Ishikawa (cell line): Measurements from ENCODE around the gene DNAH3.

ENCODE experiments used
- CEBPB ChIP-seq: IDR thresholded peaks from 2 replicates; pipeline ENCODE4 v1.6.1; 2012
- CREB1 ChIP-seq: IDR thresholded peaks from 2 replicates; pipeline ENCODE4 v1.6.1; 2012; ENCODE audit warnings: low read depth
- EGR1 ChIP-seq: IDR thresholded peaks from 2 replicates; pipeline ENCODE4 v1.6.1; 2012
- EP300 ChIP-seq: IDR thresholded peaks from 2 replicates; pipeline ENCODE4 v1.6.1; 2012; ENCODE audit warnings: borderline replicate concordance
- FOXM1 ChIP-seq: IDR thresholded peaks from 2 replicates; pipeline ENCODE4 v1.6.1; 2012; ENCODE audit warnings: low read depth, borderline replicate concordance
- NFIC ChIP-seq: IDR thresholded peaks from 2 replicates; pipeline ENCODE4 v1.6.1; 2012
- RAD21 ChIP-seq: IDR thresholded peaks from 2 replicates; pipeline ENCODE4 v1.6.1; 2012; ENCODE audit warnings: low read depth
- TAF1 ChIP-seq: IDR thresholded peaks from 2 replicates; pipeline ENCODE4 v1.6.1; 2012; ENCODE audit warnings: low read depth, mild to moderate bottlenecking
- TCF12 ChIP-seq: IDR thresholded peaks from 2 replicates; pipeline ENCODE4 v1.6.1; 2012; ENCODE audit warnings: low read depth
- TEAD4 ChIP-seq: IDR thresholded peaks from 2 replicates; pipeline ENCODE4 v1.6.1; 2012
- YY1 ChIP-seq: IDR thresholded peaks from 2 replicates; pipeline ENCODE4 v1.6.1; 2012; ENCODE audit warnings: low read depth
- ZBTB7A ChIP-seq: IDR thresholded peaks from 2 replicates; pipeline ENCODE4 v1.6.1; 2012; ENCODE audit warnings: low read depth
- TF ChIP-seq, protein P1 (sequence below): IDR thresholded peaks from 2 replicates; pipeline ENCODE4 v1.6.1; 2012
- TF ChIP-seq, protein P2 (sequence below): IDR thresholded peaks from 2 replicates; pipeline ENCODE4 v1.6.1; 2012
- TF ChIP-seq, protein P3 (sequence below): IDR thresholded peaks from 2 replicates; pipeline ENCODE4 v1.6.1; 2012; ENCODE audit warnings: low read depth, mild to moderate bottlenecking

DNAH3 gene

DNA sequence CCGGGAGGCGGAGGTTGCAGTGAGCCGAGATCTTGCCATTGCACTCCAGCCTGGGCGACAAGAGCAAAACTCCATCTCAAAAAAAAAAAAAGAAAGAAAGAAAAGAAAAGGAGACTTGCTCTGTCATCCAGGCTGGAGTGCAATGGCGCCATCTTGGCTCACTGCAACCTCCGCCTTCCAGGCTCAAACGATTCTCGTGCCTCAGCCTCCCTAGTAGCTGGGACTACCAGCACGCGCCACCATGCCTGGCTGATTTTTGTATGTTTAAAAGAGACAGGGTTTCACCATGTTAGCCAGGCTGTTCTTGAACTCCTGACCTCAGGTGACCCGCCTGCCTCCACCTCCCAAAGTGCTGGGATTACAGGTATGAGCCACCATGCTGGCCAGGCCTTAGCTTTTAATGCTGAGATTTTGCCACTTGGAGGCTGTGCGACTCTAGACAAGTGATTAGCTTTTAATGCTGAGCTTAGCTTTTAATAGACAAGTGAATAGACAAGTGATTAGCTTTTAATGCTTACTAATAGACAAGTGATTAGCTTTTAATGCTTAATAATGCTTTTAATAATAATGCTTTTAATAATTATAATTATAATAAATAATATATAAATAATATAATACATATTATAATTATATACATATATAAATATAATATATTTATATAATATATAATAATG, 17.4 kb upstream of the DNAH3 start:
- TF ChIP-seq RAD21 = no peak
- TF ChIP-seq NFIC = no peak
- TF ChIP-seq YY1 = no peak
- TF ChIP-seq ZBTB7A = no peak
- TF ChIP-seq CEBPB = no peak
- TF ChIP-seq EP300 = no peak
- TF ChIP-seq, protein P1, sequence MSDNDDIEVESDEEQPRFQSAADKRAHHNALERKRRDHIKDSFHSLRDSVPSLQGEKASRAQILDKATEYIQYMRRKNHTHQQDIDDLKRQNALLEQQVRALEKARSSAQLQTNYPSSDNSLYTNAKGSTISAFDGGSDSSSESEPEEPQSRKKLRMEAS = no peak
- no peak for TF ChIP-seq CREB1
- TF ChIP-seq TEAD4 = no peak
- no peak for TF ChIP-seq FOXM1
- TF ChIP-seq TCF12 = no peak
- TF ChIP-seq, protein P2, sequence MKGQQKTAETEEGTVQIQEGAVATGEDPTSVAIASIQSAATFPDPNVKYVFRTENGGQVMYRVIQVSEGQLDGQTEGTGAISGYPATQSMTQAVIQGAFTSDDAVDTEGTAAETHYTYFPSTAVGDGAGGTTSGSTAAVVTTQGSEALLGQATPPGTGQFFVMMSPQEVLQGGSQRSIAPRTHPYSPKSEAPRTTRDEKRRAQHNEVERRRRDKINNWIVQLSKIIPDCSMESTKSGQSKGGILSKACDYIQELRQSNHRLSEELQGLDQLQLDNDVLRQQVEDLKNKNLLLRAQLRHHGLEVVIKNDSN = no peak
- no peak for TF ChIP-seq TAF1
- no peak for TF ChIP-seq EGR1
- TF ChIP-seq, protein P3, sequence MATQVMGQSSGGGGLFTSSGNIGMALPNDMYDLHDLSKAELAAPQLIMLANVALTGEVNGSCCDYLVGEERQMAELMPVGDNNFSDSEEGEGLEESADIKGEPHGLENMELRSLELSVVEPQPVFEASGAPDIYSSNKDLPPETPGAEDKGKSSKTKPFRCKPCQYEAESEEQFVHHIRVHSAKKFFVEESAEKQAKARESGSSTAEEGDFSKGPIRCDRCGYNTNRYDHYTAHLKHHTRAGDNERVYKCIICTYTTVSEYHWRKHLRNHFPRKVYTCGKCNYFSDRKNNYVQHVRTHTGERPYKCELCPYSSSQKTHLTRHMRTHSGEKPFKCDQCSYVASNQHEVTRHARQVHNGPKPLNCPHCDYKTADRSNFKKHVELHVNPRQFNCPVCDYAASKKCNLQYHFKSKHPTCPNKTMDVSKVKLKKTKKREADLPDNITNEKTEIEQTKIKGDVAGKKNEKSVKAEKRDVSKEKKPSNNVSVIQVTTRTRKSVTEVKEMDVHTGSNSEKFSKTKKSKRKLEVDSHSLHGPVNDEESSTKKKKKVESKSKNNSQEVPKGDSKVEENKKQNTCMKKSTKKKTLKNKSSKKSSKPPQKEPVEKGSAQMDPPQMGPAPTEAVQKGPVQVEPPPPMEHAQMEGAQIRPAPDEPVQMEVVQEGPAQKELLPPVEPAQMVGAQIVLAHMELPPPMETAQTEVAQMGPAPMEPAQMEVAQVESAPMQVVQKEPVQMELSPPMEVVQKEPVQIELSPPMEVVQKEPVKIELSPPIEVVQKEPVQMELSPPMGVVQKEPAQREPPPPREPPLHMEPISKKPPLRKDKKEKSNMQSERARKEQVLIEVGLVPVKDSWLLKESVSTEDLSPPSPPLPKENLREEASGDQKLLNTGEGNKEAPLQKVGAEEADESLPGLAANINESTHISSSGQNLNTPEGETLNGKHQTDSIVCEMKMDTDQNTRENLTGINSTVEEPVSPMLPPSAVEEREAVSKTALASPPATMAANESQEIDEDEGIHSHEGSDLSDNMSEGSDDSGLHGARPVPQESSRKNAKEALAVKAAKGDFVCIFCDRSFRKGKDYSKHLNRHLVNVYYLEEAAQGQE = no peak

DNA sequence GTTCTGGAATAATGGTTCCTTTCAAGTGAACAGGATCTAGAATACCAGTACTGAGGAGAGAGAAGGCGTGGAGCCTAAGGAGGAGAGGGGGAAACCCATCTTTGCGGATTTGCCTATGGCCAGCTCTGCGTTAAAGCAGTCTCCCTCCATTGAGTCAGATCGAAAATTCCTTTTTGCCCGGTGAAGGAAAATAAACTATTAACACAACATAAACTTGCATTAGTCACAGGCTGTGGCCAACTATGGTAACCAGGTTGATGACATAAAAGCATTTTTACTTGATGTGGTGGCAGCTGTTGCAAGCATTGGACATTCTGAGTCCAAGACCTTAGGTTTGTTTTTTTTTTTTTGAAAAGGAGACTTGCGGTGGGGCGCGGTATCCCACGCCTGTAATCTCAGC, 16.7 kb upstream of the DNAH3 start:
- TF ChIP-seq, protein P2 = no peak
- TF ChIP-seq CEBPB (no peak), RAD21 (no peak), CREB1 (no peak), NFIC (no peak), TEAD4 (no peak), TAF1 (no peak), FOXM1 (no peak), TCF12 (no peak), YY1 (no peak), EP300 (no peak)
- TF ChIP-seq, protein P1 = no peak
- TF ChIP-seq, protein P3 = no peak

DNA sequence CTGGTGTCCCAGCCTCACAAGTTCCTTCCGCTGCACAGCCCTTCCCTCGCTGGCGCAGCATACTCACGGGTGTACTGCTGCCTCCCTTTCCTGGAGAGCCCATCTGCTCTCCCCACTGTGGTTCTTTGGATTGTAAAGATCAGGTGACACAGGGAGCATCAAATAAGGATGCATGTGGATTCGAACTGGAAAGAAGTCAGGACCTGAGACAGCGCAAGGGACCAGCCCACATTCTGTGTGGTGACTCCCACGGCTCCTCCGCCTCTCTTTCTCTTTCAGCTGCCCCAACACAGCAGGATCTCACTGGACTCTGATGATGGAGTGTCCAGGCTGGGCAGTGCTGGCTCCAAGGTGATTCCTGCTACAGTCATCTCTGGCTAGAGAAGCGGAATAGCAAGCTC, 15.9 kb upstream of the DNAH3 start:
- TF ChIP-seq TCF12 (no peak), FOXM1 (no peak)
- TF ChIP-seq, protein P3 = peak; percentile 83

DNA sequence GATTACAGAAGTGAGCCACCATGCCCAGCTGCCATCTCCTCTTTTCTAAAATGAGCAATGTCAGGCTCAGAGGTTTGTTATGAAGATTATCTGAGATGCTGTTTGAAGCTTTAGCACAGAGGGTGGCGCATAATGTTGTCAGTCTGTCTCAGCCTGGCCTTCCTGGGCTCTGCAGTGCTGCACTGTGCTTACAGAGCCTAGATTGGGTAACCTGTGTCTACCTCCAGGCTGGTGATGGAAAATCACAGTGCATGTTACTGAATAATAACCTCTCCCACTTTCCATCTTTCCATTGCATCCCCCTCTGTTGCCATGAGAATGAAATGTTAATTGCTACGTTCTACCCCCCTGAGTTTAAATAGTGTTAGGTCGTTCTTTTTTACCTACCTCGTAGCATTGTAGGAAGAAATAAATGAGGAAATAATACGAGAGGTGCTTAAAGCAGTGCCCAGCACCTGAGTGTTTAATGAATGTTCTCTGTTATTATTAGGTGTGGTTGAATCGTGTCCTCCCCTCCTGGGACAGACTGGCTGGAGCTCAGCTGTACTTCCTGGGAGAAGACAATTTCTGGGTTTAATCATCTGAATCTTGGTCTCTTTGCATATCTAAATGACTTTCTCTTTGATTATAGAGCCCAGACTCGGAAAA, 14.0 kb upstream of the DNAH3 start:
- TF ChIP-seq CEBPB (no peak), RAD21 (no peak), EP300 (no peak), CREB1 (no peak), EGR1 (no peak), FOXM1 (no peak), YY1 (no peak), TAF1 (no peak), TCF12 (no peak), NFIC (no peak), TEAD4 (no peak), ZBTB7A (no peak)
- TF ChIP-seq, protein P3 = no peak
- TF ChIP-seq, protein P1 = no peak
- TF ChIP-seq, protein P2 = no peak
